CD14-positive monocyte (primary cell): ENCODE results near the gene PCK2. TPM values are rescaled to one million over a fixed set of nuclear protein-coding genes. Genes with fewer than 3 reads are reported as not detected.

Source experiments
- DNase-seq, 3 donors: peaks; one replicate each; pipeline ENCODE4 v3.0.0-alpha.2; 2011 to 2022
- H2AFZ ChIP-seq: 2 replicates; pipeline ENCODE4 v1.6.0; 2012; ENCODE audit warnings: mild to moderate bottlenecking, low read depth, low read length, inconsistent platforms; ENCODE audit not compliant: insufficient read depth, poor library complexity, severe bottlenecking
- H3K27ac ChIP-seq, 2 donors: 1 replicate in 1 of 2; 2 replicates in 1 of 2; pipeline ENCODE4 v1.5.1; 2012 to 2013; ENCODE audit warnings: low read length in 2 of 2, control low read depth in 1 of 2, inconsistent platforms in 1 of 2, low read depth in 1 of 2, mild to moderate bottlenecking in 1 of 2
- H3K27me3 ChIP-seq, 2 donors: one replicate each; pipeline versions ENCODE4 v1.6.0 to v1.6.1; 2011 to 2013; ENCODE audit warnings: low read length in 2 of 2; ENCODE audit not compliant: control insufficient read depth in 2 of 2, insufficient read depth in 2 of 2
- H3K36me3 ChIP-seq, 2 donors: replicated peaks in 1 of 2; 1 replicate in 1 of 2; 2 replicates in 1 of 2; pipeline versions ENCODE4 v1.5.1 to v1.6.1; 2012 to 2013; ENCODE audit warnings: low read length in 2 of 2, control low read depth in 1 of 2, inconsistent platforms in 1 of 2, mild to moderate bottlenecking in 1 of 2; ENCODE audit not compliant: insufficient read depth in 2 of 2, control insufficient read depth in 1 of 2
- H3K4me1 ChIP-seq, 2 donors: 1 replicate in 1 of 2; 2 replicates in 1 of 2; pipeline versions ENCODE4 v1.5.1 to v1.6.1; 2012 to 2013; ENCODE audit warnings: low read length in 2 of 2, control low read depth in 1 of 2, inconsistent platforms in 1 of 2, mild to moderate bottlenecking in 1 of 2, moderate library complexity in 1 of 2; ENCODE audit not compliant: insufficient read depth in 2 of 2, control insufficient read depth in 1 of 2
- H3K4me2 ChIP-seq: replicated peaks from 2 replicates; pipeline ENCODE3; 2012; ENCODE audit warnings: low read length, moderate library complexity, mild to moderate bottlenecking; ENCODE audit not compliant: poor library complexity, severe bottlenecking; ENCODE audit errors: extremely low read depth
- H3K4me3 ChIP-seq, 3 experiments: fragments of 200-600 bp in 1 of 3; sonication (generic) in 1 of 3; replicated peaks in 1 of 3; 1 replicate in 2 of 3; 2 replicates in 1 of 3; pipeline ENCODE4 v1.5.1; 2011 to 2013; ENCODE audit warnings: low read length in 3 of 3, mild to moderate bottlenecking in 3 of 3, control low read depth in 2 of 3, low read depth in 2 of 3, inconsistent platforms in 1 of 3, moderate library complexity in 1 of 3
- H3K79me2 ChIP-seq: 2 replicates; pipeline ENCODE4 v1.6.0; 2012; ENCODE audit warnings: mild to moderate bottlenecking, control low read depth, inconsistent platforms, low read length, moderate library complexity; ENCODE audit not compliant: insufficient read depth
- H3K9ac ChIP-seq: 2 replicates; pipeline ENCODE4 v1.6.0; 2017; ENCODE audit warnings: low read length, mild to moderate bottlenecking; ENCODE audit not compliant: insufficient read depth, poor library complexity, severe bottlenecking
- H3K9me3 ChIP-seq, 2 donors: replicated peaks in 1 of 2; 1 replicate in 1 of 2; 2 replicates in 1 of 2; pipeline versions ENCODE4 v1.5.1 to v1.6.1; 2012 to 2013; ENCODE audit warnings: low read length in 2 of 2, control low read depth in 1 of 2; ENCODE audit not compliant: control insufficient read depth in 1 of 2, insufficient read depth in 1 of 2
- H4K20me1 ChIP-seq: 2 replicates; pipeline ENCODE4 v1.6.0; 2012; ENCODE audit warnings: mild to moderate bottlenecking, low read length, control low read depth, moderate library complexity; ENCODE audit not compliant: insufficient read depth
- H3K27ac Mint-ChIP-seq, 7 donors: one replicate each; pipeline ENCODE4 v1.8.0; 2020; ENCODE audit warnings: mild to moderate bottlenecking in 7 of 7, mixed read lengths in 7 of 7, moderate library complexity in 6 of 7, inconsistent platforms in 2 of 7
- H3K27me3 Mint-ChIP-seq, 3 donors: one replicate each; pipeline ENCODE4 v1.8.0; 2021 to 2022; ENCODE audit warnings: low read depth in 3 of 3, mild to moderate bottlenecking in 3 of 3, mixed read lengths in 3 of 3, moderate library complexity in 3 of 3, inconsistent platforms in 1 of 3
- H3K36me3 Mint-ChIP-seq, 2 donors: one replicate each; pipeline ENCODE4 v1.8.0; 2020; ENCODE audit warnings: mixed read lengths in 2 of 2, inconsistent platforms in 1 of 2, mild to moderate bottlenecking in 1 of 2
- H3K4me1 Mint-ChIP-seq: one replicate; pipeline ENCODE4 v1.8.0; 2020; ENCODE audit warnings: mild to moderate bottlenecking, mixed read lengths
- H3K4me3 Mint-ChIP-seq, 2 donors: one replicate each; pipeline ENCODE4 v1.8.0; 2020; ENCODE audit warnings: mild to moderate bottlenecking in 2 of 2, mixed read lengths in 2 of 2, moderate library complexity in 1 of 2
- H3K9me3 Mint-ChIP-seq, 7 donors: one replicate each; pipeline ENCODE4 v1.8.0; 2020 to 2022; ENCODE audit warnings: mixed read lengths in 7 of 7, mild to moderate bottlenecking in 6 of 7, moderate library complexity in 6 of 7, inconsistent platforms in 2 of 7
- WGBS: methylation state at CpG from one replicate; pipeline ENCODE4 v1.1.5; 2013; ENCODE audit warnings: missing lambda C conversion rate; ENCODE audit not compliant: insufficient coverage; 5-methylcytosine and 5-hydroxymethylcytosine counted together
- intact Hi-C, 2 donors: fragments of 100-400 bp; cut with micrococcal nuclease; formaldehyde crosslinking; loops; one replicate each; pipeline versions ENCODE4 v1.15.0 to v1.15.1; 2023
- polyA plus RNA-seq, 3 donors: library from polyadenylated mRNA; depleted of rRNA in 1 of 3; unstranded in 2 of 3; stranded (reverse) in 1 of 3; fragments of 300-500 nt in 2 of 3; fragments of >200 nt in 1 of 3; fragmentation: Illumina TruSeq in 2 of 3; gene quantifications; 1 replicate in 2 of 3; 2 replicates in 1 of 3; pipeline ENCODE4 v1.2.3, GENCODE V29; 2012 to 2021
- TF ChIP-seq, protein P1 (sequence below): fragments of 200-600 bp; IDR thresholded peaks from one replicate; pipeline ENCODE4 v1.8.0; 2022; ENCODE audit warnings: antibody characterized with exemption, mild to moderate bottlenecking

The PCK2 gene
- polyA plus RNA-seq, 3 donors = 29.9 to 34.2 (median 31.3) TPM

DNA sequence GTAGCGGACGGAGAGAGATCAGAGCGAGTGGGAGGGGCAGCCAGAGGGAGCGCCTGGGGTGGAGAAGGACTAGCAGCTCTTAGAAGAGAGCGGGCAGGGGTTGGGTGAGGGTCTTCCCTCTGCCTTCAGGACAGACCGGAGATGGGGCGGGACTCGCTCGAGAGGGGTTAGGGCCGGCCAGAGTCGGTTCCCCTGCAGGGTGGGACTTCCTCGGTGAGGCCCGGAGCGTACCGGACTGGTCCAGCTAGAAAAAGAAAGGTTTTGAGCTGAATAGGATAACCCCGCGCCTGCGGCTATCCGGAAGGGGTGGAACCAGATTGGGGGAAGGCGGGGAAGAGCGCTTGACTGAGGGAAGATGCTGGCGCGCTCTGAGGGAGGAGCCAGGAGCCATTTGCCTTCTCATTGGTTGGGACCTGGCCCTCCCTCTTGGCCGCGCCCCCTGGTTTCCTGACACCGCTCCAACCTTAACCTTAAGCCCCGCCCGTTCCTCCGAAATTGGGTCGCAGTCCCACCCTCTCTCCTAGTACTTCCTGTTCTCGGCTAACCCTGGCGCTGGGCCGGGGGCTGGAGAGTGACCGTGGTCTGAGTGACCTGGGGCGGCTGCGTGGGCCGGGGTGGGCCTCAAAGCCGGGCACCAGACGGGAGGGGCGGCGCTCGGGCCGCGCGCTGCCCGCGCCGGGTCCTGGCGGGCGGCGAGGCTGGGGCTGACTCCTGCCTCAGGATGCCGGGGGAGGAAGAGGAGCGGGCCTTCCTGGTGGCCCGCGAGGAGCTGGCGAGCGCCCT lies 53.1 kb downstream of the PCK2 start, which contains the start of gene RNF31:
Gene RNF31 (plus strand): TSS at position 521 of the 783 bp plus-strand sequence. CDS start 201 bp downstream, at position 722.
- peaks cover 0 to 2% (median 0%) of the 10 kb centered on the region in 3 donors for H3K27me3 Mint-ChIP-seq
- H3K4me1 ChIP-seq = peaks cover 28 to 41% of the 10 kb centered on the region in 2 donors
- peaks cover 41% of the 10 kb centered on the region for H3K4me1 Mint-ChIP-seq
- H3K36me3 ChIP-seq = peaks cover 49 to 62% of the 10 kb centered on the region in 2 donors
- TF ChIP-seq, protein P1, sequence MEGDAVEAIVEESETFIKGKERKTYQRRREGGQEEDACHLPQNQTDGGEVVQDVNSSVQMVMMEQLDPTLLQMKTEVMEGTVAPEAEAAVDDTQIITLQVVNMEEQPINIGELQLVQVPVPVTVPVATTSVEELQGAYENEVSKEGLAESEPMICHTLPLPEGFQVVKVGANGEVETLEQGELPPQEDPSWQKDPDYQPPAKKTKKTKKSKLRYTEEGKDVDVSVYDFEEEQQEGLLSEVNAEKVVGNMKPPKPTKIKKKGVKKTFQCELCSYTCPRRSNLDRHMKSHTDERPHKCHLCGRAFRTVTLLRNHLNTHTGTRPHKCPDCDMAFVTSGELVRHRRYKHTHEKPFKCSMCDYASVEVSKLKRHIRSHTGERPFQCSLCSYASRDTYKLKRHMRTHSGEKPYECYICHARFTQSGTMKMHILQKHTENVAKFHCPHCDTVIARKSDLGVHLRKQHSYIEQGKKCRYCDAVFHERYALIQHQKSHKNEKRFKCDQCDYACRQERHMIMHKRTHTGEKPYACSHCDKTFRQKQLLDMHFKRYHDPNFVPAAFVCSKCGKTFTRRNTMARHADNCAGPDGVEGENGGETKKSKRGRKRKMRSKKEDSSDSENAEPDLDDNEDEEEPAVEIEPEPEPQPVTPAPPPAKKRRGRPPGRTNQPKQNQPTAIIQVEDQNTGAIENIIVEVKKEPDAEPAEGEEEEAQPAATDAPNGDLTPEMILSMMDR = no peak
- peak within 1 kb of the TSS; percentile 93 for H3K9ac ChIP-seq
- peaks cover 63 to 65% of the 10 kb centered on the region in 2 donors for H3K36me3 Mint-ChIP-seq
- H3K79me2 ChIP-seq = peaks cover 76% of the 10 kb centered on the region
- peaks cover 69% of the 10 kb centered on the region for H4K20me1 ChIP-seq
- H2AFZ ChIP-seq = peak within 1 kb of the TSS; percentile 93
- H3K9me3 ChIP-seq = no peaks in the 10 kb centered on the region
- H3K9me3 Mint-ChIP-seq = no peaks in the 10 kb centered on the region
- H3K4me3 ChIP-seq = peak within 1 kb of the TSS; percentile 84 to 100 (median 89)
- no peaks in the 10 kb centered on the region for H3K27me3 ChIP-seq
- H3K27ac ChIP-seq = peak within 1 kb of the TSS; percentile 84 to 89
- peak within 1 kb of the TSS; percentile 98 to 99 for H3K4me3 Mint-ChIP-seq
- DNase-seq = peak; percentile 97 to 99 (median 98)
- WGBS = under 1% methylated on average over 50 of the region's 57 CpGs
- peak within 1 kb of the TSS; percentile 98 for H3K4me2 ChIP-seq
- peak within 1 kb of the TSS; percentile 95 to 99 (median 97) for H3K27ac Mint-ChIP-seq
- intact Hi-C loops = loop anchor here in 1 of 2 donors (1.0 to 2.0 kb wide), 2 partner anchors 14 to 33 kb away; partner anchors contain the start of genes DCAF11, IRF9 and NRL

DNA sequence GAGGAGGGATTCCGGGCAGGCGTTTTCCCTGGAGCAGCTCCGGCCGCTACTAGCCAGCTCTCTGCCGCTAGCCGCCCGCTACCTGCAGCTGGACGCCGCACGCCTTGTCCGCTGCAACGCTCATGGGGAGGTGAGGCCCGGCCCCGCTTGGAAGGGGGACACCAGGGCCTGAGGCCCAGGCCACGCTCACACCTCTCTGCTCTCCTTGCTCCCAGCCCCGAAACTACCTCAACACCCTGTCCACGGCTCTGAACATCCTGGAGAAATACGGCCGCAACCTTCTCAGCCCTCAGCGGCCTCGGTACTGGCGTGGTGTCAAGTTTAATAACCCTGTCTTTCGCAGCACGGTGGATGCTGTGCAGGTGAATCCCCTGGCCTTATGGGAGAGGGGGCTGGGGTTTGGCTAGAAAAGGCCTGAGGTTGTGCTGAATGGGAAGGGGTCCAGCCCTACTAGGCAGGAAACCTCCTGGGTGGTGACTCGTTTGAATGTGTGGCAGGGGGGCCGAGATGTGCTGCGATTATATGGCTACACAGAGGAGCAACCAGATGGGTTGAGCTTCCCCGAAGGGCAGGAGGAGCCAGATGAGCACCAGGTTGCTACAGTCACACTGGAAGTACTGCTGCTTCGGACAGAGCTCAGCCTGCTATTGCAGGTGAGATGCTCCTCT lies 53.8 kb downstream of the PCK2 start:
- peaks cover 26 to 36% of the 10 kb centered on the region in 2 donors for H3K4me1 ChIP-seq
- H3K36me3 Mint-ChIP-seq = peaks cover 65% of the 10 kb centered on the region in 2 donors
- H3K27me3 ChIP-seq = no peaks in the 10 kb centered on the region
- H3K4me3 Mint-ChIP-seq = peak overlapping the region; percentile 96 to 98
- H3K9me3 ChIP-seq = no peaks in the 10 kb centered on the region
- peak overlapping the region; percentile 93 for H2AFZ ChIP-seq
- no peaks in the 10 kb centered on the region for H3K9me3 Mint-ChIP-seq
- DNase-seq = no peak
- peak overlapping the region; percentile 74 to 95 (median 87) for H3K27ac Mint-ChIP-seq
- H3K9ac ChIP-seq = peak overlapping the region; percentile 93
- TF ChIP-seq, protein P1 = no peak
- peak overlapping the region; percentile 45 to 84 for H3K27ac ChIP-seq
- H3K36me3 ChIP-seq = peaks cover 54 to 65% of the 10 kb centered on the region in 2 donors
- peaks cover 76% of the 10 kb centered on the region for H3K79me2 ChIP-seq
- intact Hi-C loops = loop anchor here in 1 of 2 donors (1.0 to 2.0 kb wide), 2 partner anchors 13 to 34 kb away; partner anchors contain the start of genes DCAF11, IRF9 and NRL
- peak overlapping the region; percentile 98 for H3K4me2 ChIP-seq
- peaks cover 69% of the 10 kb centered on the region for H4K20me1 ChIP-seq
- H3K27me3 Mint-ChIP-seq = peaks cover 0 to 2% (median 0%) of the 10 kb centered on the region in 3 donors
- WGBS = 8% methylated on average over 26 of the region's 29 CpGs
- peak overlapping the region; percentile 84 to 100 (median 89) for H3K4me3 ChIP-seq
- peaks cover 38% of the 10 kb centered on the region for H3K4me1 Mint-ChIP-seq
